ENCODE results near the gene CPSF2.
"Not testable (repeated sequence)": the region's sequence is repeated elsewhere in the genome, so short reads cannot be mapped to it uniquely, and the experiment has no call there.

The CPSF2 gene

GRCh38 chr14:92160619-92161018, 38.9 kb downstream of the CPSF2 start:
- DNase-seq, result no peak

- no peak for DNase-seq
These were observed 39.8 kb downstream of the CPSF2 start for GRCh38 chr14:92161521-92161920.

GRCh38 chr14:92164958-92165357, 43.2 kb downstream of the CPSF2 start:
- DNase-seq, result no peak

- no peak for DNase-seq
These were observed 51.9 kb downstream of the CPSF2 start for GRCh38 chr14:92173668-92174067.

DNA sequence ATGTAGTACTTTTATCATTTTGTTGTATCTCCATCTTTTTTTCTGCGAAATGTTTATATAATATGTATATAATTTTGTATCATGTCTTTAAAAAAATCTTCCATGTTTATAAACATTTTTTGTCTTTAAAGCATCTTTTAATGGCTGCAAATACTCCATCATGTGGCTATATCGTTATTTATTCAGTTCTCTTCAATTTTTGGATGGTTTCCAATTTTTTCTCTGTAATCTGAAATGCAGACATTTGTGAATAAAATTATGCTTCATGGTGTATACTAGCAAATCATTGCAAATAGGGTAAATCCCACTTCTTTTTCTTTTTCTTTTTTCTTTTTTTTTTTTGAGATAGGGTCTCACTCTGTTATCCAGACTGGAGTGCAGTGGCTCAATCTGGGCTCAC, 54.0 kb downstream of the CPSF2 start:
- DNase-seq, result no peak

DNA sequence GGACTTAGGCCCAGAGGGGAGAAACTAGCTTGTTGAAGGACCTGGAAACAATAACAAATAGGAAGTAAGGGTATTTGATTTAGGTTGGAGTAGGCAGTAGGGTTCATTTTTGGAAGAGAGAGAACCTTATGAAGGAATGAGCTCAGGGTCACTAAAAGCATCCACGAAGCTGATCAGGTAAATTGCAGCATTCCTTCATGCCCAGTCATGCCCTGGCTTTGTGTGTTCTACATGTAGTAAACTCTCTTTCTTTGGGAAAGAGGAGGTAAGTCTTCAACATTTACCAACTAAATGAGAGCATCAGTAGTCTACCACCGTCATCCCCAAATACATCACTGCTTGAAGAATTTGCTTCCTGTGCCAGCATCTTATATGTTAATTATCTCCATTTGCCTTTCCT, 54.7 kb downstream of the CPSF2 start:
- no peak for DNase-seq

- DNase-seq, result not testable (repeated sequence)
These were observed 57.4 kb downstream of the CPSF2 start for GRCh38 chr14:92179178-92179577.

- no peak for DNase-seq
These were observed 63.8 kb downstream of the CPSF2 start for GRCh38 chr14:92185559-92185958.

DNA sequence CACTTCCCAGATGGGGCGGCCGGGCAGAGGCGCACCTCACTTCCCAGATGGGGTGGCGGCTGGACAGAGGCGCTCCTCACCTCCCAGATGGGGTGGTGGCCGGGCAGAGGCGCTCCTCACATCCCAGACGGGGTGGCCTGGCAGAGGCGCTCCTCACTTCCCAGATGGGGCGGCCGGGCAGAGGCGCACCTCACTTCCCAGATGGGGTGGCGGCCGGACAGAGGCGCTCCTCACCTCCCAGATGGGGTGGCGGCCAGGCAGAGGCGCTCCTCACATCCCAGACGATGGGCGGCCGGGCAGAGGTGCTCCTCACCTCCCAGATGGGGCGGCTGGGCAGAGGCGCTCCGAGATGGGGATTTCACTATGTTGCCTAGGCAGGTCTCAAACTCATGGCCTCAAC, 65.8 kb downstream of the CPSF2 start:
- not testable (repeated sequence) for DNase-seq

- no peak for DNase-seq
These were observed 69.0 kb downstream of the CPSF2 start for GRCh38 chr14:92190768-92191167.

GRCh38 chr14:92198804-92199203, 77.0 kb downstream of the CPSF2 start:
- DNase-seq, result no peak

DNA sequence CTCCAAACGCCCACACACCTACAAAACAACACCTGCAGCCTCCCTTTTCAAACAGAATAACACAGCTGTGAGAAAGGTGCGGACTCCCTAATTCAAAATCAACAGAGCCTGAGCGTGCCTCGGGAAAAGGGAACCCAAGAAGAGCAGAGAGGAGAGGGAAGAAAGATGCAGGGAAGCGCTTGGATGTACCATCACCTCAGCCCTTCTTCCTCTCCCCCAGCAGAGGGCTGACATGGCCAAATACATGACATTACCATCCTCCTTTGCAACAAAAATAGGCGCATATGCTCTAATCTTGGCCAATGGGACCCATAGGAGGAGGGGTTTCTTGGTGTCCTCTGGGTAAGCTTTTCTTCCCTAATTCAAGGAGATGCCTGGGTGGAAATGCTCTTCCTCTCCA, 78.0 kb downstream of the CPSF2 start:
- no peak for DNase-seq

- no peak for DNase-seq
These were observed 81.3 kb downstream of the CPSF2 start for GRCh38 chr14:92203116-92203515.

GRCh38 chr14:92204792-92205191, 83.0 kb downstream of the CPSF2 start:
- DNase-seq, result no peak

DNA sequence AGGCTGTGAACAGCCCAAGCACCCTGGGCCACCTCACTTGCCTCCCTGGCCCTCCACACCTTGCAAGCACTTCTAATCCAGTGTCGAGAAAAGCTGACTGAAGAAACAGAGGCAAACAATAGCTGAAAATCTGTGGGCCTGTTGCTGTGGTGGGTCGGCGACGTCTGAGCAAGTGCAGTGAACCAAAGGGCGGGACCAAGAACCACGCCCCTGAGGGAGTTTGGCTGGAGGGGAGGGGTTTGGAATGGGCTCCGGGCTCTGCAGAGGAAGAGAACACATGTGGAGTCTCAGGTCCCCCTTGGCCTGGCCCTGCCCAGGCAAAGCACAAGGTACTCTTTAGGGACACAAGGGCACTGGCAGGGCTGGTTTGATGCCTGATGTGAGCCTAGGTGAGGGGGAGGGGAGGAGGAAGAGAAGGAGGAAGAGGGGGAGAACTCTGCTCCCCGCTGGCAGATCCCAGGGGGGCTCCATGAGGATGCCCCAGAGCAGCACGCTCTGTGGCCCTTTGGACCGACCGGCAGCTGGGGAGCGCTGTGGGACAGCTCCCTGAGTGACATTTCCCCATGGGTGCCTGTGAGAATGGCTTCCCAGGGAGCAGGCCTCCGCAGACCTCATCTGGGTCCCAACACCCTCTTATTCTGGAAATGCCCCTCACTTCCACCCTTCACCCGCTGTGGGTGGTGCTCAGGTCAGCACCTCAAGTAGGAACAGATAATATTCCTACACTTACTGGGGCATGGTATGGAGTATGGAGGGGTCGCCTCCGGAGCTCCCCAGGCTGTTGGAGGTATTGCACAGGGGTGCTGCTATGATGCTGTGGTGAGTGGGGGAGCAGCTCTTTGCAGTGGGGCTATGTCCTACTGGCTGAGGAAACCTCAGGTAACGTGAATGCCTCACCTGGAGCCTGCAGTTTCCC, 85.5 kb downstream of the CPSF2 start:
- DNase-seq, result no peak

GRCh38 chr14:92207928-92208265, 86.1 kb downstream of the CPSF2 start:
- no peak for DNase-seq

GRCh38 chr14:92209141-92209540, 87.4 kb downstream of the CPSF2 start:
- DNase-seq, result no peak

DNA sequence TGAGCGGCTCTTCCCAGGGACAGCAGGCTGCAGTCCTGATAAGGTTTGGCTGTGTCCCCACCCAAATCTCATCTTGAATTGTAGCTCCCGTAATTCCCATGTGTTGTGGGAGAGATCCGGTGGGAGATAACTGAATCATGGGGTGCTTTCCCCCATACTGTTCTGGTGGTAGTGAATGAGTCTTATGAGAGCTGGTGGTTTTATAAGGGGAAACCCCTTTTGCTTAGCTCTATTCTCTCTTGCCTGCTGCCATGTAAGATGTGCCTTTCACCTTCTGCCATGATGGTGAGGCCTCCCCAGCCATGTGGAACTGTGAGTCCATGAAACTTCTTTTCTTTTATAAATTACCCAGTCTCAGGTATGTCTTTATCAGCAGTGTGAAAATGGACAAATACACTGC, 91.4 kb downstream of the CPSF2 start:
- DNase-seq, result not testable (repeated sequence)

- DNase-seq, result no peak
These were observed 93.8 kb downstream of the CPSF2 start for GRCh38 chr14:92215579-92215978.

- no peak for DNase-seq
These were observed 96.2 kb downstream of the CPSF2 start for GRCh38 chr14:92217936-92218335.
